GM18498 (cell line): ENCODE data around the gene EML4.

ENCODE experiments used
- ATAC-seq: cut with Tn5 transposase; IDR thresholded peaks from one replicate; pipeline ENCODE4 v1.9.1; 2021; ENCODE audit warnings: mild to moderate bottlenecking, moderate library complexity; ENCODE audit not compliant: unreplicated experiment

Gene EML4

GRCh38 chr2:42296226-42296625 lies 127.1 kb downstream of the EML4 start:
- peak; percentile 53 for ATAC-seq

GRCh38 chr2:42297322-42297936 lies 128.3 kb downstream of the EML4 start:
- ATAC-seq = no peak

- ATAC-seq = no peak
These were observed 129.0 kb downstream of the EML4 start for GRCh38 chr2:42298132-42298531.

GRCh38 chr2:42298996-42299754 lies 130.0 kb downstream of the EML4 start:
- ATAC-seq = no peak

GRCh38 chr2:42300527-42300926 lies 131.4 kb downstream of the EML4 start:
- ATAC-seq = no peak

- ATAC-seq = no peak
These were observed 134.1 kb downstream of the EML4 start for GRCh38 chr2:42303252-42303651.

GRCh38 chr2:42304059-42304713 lies 135.0 kb downstream of the EML4 start:
- no peak for ATAC-seq

GRCh38 chr2:42307180-42307579 lies 138.0 kb downstream of the EML4 start:
- no peak for ATAC-seq

- ATAC-seq = no peak
These were observed 140.2 kb downstream of the EML4 start for GRCh38 chr2:42309366-42309765.

GRCh38 chr2:42310007-42310515 lies 140.9 kb downstream of the EML4 start:
- ATAC-seq = no peak

GRCh38 chr2:42312106-42312505 lies 143.0 kb downstream of the EML4 start:
- ATAC-seq = no peak

GRCh38 chr2:42314892-42315468 lies 145.8 kb downstream of the EML4 start:
- no peak for ATAC-seq

GRCh38 chr2:42315844-42316470 lies 146.8 kb downstream of the EML4 start:
- ATAC-seq = no peak

GRCh38 chr2:42316910-42317309 lies 147.8 kb downstream of the EML4 start:
- no peak for ATAC-seq

- ATAC-seq = no peak
These were observed 148.3 kb downstream of the EML4 start for GRCh38 chr2:42317486-42317885.

- ATAC-seq = no peak
These were observed 148.8 kb downstream of the EML4 start for GRCh38 chr2:42317945-42318344.

- no peak for ATAC-seq
These were observed 150.1 kb downstream of the EML4 start for GRCh38 chr2:42319265-42319664.

GRCh38 chr2:42321452-42322064 lies 152.4 kb downstream of the EML4 start:
- no peak for ATAC-seq

- no peak for ATAC-seq
These were observed 155.1 kb downstream of the EML4 start for GRCh38 chr2:42324244-42324643.

- no peak for ATAC-seq
These were observed 155.8 kb downstream of the EML4 start for GRCh38 chr2:42324949-42325348.

GRCh38 chr2:42325609-42326008 lies 156.5 kb downstream of the EML4 start:
- no peak for ATAC-seq
